Keratinocyte (primary cell): Measurements from ENCODE around the gene MRGPRD. TPM values are rescaled to one million over a fixed set of nuclear protein-coding genes. Genes with fewer than 3 reads are reported as not detected.

Source experiments
- DNase-seq: peaks from one replicate; pipeline ENCODE4 v3.0.0-alpha.2; 2011; ENCODE audit warnings: low read depth, missing footprints, low spot score
- FAIRE-seq: peaks from 2 replicates; lab custom pipeline; 2011; peaks lifted over from hg19 to GRCh38; lab: Jason Lieb, UNC
- H2AFZ ChIP-seq: 2 replicates; pipeline ENCODE4 v1.6.0; 2012; ENCODE audit warnings: low read length, control low read depth, inconsistent platforms; ENCODE audit not compliant: control insufficient read depth
- H3K27ac ChIP-seq: 2 replicates; pipeline ENCODE4 v1.5.1; 2011; ENCODE audit warnings: low read length; ENCODE audit not compliant: control insufficient read depth, insufficient read depth
- H3K27me3 ChIP-seq: 3 replicates; pipeline ENCODE4 v1.6.0; 2011; ENCODE audit warnings: low read length; ENCODE audit not compliant: control insufficient read depth, insufficient read depth; ENCODE audit errors: extremely low read depth
- H3K36me3 ChIP-seq, 2 experiments: 2 replicates in 1 of 2; 3 replicates in 1 of 2; pipeline ENCODE4 v1.5.1; 2011; ENCODE audit warnings: low read length in 2 of 2, mild to moderate bottlenecking in 1 of 2; ENCODE audit not compliant: control insufficient read depth in 2 of 2, insufficient read depth in 2 of 2; ENCODE audit errors: extremely low read depth in 1 of 2
- H3K4me1 ChIP-seq: 3 replicates; pipeline ENCODE4 v1.5.1; 2011; ENCODE audit warnings: low read length; ENCODE audit not compliant: control insufficient read depth, insufficient read depth; ENCODE audit errors: extremely low read depth
- H3K4me2 ChIP-seq: 3 replicates; pipeline ENCODE4 v1.6.0; 2011; ENCODE audit warnings: low read depth, low read length; ENCODE audit not compliant: control insufficient read depth, insufficient read depth; ENCODE audit errors: extremely low read depth
- H3K4me3 ChIP-seq, 3 experiments: fragments of 200-600 bp in 1 of 3; sonication (generic) in 1 of 3; 2 replicates in 2 of 3; 3 replicates in 1 of 3; pipeline ENCODE4 v1.5.1; 2011 to 2016; ENCODE audit warnings: low read length in 3 of 3, mild to moderate bottlenecking in 3 of 3, control low read depth in 2 of 3, inconsistent platforms in 1 of 3, low read depth in 1 of 3, mixed read lengths in 1 of 3, mixed run types in 1 of 3, moderate library complexity in 1 of 3; ENCODE audit not compliant: control insufficient read depth in 2 of 3, insufficient read depth in 2 of 3; ENCODE audit errors: extremely low read depth in 1 of 3
- H3K79me2 ChIP-seq: 2 replicates; pipeline ENCODE4 v1.6.0; 2012; ENCODE audit warnings: low read length; ENCODE audit not compliant: control insufficient read depth, insufficient read depth
- H3K9ac ChIP-seq: 3 replicates; pipeline ENCODE4 v1.6.0; 2011; ENCODE audit warnings: low read length; ENCODE audit not compliant: control insufficient read depth, insufficient read depth; ENCODE audit errors: extremely low read depth
- H3K9me1 ChIP-seq: 3 replicates; pipeline ENCODE4 v1.6.0; 2011; ENCODE audit warnings: low read length; ENCODE audit not compliant: control insufficient read depth, insufficient read depth; ENCODE audit errors: extremely low read depth
- H3K9me3 ChIP-seq: 2 replicates; pipeline ENCODE4 v1.5.1; 2012; ENCODE audit warnings: low read depth, low read length; ENCODE audit not compliant: control insufficient read depth
- H4K20me1 ChIP-seq: 3 replicates; pipeline ENCODE4 v1.6.0; 2011; ENCODE audit warnings: low read length; ENCODE audit not compliant: control insufficient read depth, insufficient read depth; ENCODE audit errors: extremely low read depth
- EZH2 ChIP-seq: IDR thresholded peaks from one replicate; pipeline ENCODE4 v1.6.1; 2012; ENCODE audit warnings: inconsistent platforms, mild to moderate bottlenecking, low read length, moderate library complexity
- dilution Hi-C: fragments of 300-500 bp; cut with MboI; formaldehyde crosslinking; loops from one replicate; pipeline ENCODE4 v1.7.0; 2020; ENCODE audit warnings: low sequenced_read_pairs; ENCODE audit not compliant: extremely low pct_ligation_motif_present
- polyA plus RNA-seq, 5 experiments: library from polyadenylated mRNA; depleted of rRNA in 3 of 5; stranded (reverse) in 3 of 5; stranded (forward) in 1 of 5; unstranded in 1 of 5; fragments of >200 nt; gene quantifications; 1 replicate in 1 of 5; 2 replicates in 3 of 5; 3 replicates in 1 of 5; pipeline versions ENCODE4 v1.2.1 to v1.2.3, GENCODE V29; 2011 to 2012; ENCODE audit warnings: missing spikeins in 2 of 5, low read depth in 1 of 5, low replicate concordance in 1 of 5
- TF ChIP-seq, protein P1 (sequence below), 3 experiments: IDR thresholded peaks in 1 of 3; conservative IDR thresholded peaks in 1 of 3; optimal IDR thresholded peaks in 1 of 3; 2 replicates in 2 of 3; 3 replicates in 1 of 3; pipeline versions ENCODE3 to v1.5.1; 2011; ENCODE audit warnings: low read length in 3 of 3, mild to moderate bottlenecking in 3 of 3, moderate library complexity in 2 of 3, control low read depth in 1 of 3, inconsistent platforms in 1 of 3; ENCODE audit not compliant: insufficient read depth in 2 of 3; ENCODE audit errors: extremely low read depth in 1 of 3

The MRGPRD gene
- polyA plus RNA-seq, 1 donor (not counting 4 experiments of a cell fraction or from before 2014, with no cell fraction given), result not detected

DNA sequence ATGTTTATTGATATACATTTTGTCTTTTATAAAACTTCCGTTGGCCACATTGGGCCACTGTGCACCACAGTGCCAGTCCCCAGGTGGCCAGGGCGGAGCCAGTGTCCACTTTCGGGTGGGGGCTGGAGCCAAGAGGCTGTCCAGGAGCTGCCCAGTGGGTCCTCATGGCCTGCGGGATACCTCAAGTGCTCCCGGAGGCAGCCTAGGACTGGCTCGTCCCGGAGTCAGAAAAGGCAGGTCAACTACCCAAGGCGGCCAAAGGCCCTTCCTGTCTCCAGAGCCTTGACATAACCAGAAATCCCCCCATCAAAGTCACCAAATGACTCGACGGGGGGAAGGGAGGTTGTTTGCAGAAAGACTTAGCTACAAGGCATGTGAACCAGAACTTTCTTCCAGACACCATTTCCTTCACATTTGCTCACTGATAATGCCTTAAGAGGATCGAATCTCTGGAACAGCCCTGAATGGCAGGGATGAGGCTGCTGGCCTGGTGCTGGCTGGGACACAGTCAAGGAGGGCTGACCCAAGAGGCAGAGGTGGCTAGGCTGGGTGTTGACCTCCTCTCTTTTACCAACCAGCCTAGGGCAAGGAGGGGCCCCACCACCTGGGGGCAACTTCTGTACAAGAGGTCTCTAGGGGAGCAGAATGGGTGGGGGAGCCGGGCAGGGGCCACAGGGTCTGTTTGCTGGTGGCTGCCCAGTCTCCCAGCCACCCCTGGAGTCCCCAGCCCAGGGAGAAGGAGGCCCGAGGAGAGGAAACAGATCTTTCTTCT is 23.8 kb upstream of the MRGPRD start:
- DNase-seq, result no peak
- Histone ChIP-seq H3K27me3 (no peaks in the 10 kb centered on the region), H3K4me1 (peaks cover 19% of the 10 kb centered on the region), H3K36me3 (no peaks in the 10 kb centered on the region), H2AFZ (no peak overlapping the region), H3K9me3 (no peaks in the 10 kb centered on the region), H3K9ac (no peak overlapping the region), H3K79me2 (no peaks in the 10 kb centered on the region), H4K20me1 (no peaks in the 10 kb centered on the region), H3K4me2 (no peak overlapping the region), H3K27ac (no peak overlapping the region), H3K4me3 (no peak overlapping the region), H3K9me1 (peaks cover 4% of the 10 kb centered on the region)
- no peak for FAIRE-seq
- TF ChIP-seq, protein P1, sequence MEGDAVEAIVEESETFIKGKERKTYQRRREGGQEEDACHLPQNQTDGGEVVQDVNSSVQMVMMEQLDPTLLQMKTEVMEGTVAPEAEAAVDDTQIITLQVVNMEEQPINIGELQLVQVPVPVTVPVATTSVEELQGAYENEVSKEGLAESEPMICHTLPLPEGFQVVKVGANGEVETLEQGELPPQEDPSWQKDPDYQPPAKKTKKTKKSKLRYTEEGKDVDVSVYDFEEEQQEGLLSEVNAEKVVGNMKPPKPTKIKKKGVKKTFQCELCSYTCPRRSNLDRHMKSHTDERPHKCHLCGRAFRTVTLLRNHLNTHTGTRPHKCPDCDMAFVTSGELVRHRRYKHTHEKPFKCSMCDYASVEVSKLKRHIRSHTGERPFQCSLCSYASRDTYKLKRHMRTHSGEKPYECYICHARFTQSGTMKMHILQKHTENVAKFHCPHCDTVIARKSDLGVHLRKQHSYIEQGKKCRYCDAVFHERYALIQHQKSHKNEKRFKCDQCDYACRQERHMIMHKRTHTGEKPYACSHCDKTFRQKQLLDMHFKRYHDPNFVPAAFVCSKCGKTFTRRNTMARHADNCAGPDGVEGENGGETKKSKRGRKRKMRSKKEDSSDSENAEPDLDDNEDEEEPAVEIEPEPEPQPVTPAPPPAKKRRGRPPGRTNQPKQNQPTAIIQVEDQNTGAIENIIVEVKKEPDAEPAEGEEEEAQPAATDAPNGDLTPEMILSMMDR (optimal IDR thresholded peaks at IDR 0.05 in 1 of 3, IDR thresholded peaks at IDR 0.05 in 1 of 3, conservative IDR thresholded peaks at IDR 0.05 in 1 of 3; ENCODE audit: extremely low read depth in 1 of 3, insufficient read depth in 2 of 3, low read length in 3 of 3), result no peak
- TF ChIP-seq EZH2, result no peak
- dilution Hi-C loops, result no loop called here

DNA sequence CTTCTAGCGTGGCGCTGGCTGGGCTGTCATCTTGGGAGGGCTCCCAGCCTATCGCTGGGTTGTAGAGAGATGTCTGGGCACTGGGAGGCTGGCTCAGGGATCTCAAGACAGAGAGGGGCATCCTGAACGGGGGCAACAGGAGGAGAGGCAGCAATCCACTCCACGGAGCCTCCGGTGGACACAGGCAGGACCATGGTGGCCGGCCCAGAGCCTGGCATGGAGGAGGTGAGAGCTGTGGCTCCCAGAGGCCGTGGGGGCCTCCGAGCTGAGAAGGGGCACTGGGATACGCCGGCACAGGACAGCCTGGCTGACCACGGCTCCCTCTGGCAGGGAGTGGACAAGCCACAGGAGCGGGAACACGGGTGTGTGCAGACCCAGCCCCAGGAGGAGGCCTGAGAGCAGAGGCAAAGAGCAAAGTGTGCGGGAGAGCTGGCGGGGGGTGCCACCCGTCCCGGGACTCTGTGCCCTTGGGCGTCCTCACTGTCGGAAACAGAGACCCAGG is 23.1 kb upstream of the MRGPRD start:
- H4K20me1 ChIP-seq, result no peaks in the 10 kb centered on the region
- no peak for DNase-seq
- H3K27me3 ChIP-seq, result no peaks in the 10 kb centered on the region
- no peaks in the 10 kb centered on the region for H3K36me3 ChIP-seq
- FAIRE-seq, result no peak
- H3K9ac ChIP-seq, result no peak overlapping the region
- H3K4me2 ChIP-seq, result no peak overlapping the region
- H3K9me1 ChIP-seq, result no peaks in the 10 kb centered on the region
- peaks cover 12% of the 10 kb centered on the region for H3K4me1 ChIP-seq
- no peak overlapping the region for H2AFZ ChIP-seq
- no peaks in the 10 kb centered on the region for H3K79me2 ChIP-seq
- H3K4me3 ChIP-seq, result no peak overlapping the region
- no peak for TF ChIP-seq EZH2
- TF ChIP-seq, protein P1 (optimal IDR thresholded peaks at IDR 0.05 in 1 of 3, IDR thresholded peaks at IDR 0.05 in 1 of 3, conservative IDR thresholded peaks at IDR 0.05 in 1 of 3; ENCODE audit: extremely low read depth in 1 of 3, insufficient read depth in 2 of 3, low read length in 3 of 3), result no peak
- dilution Hi-C loops, result no loop called here
- no peak overlapping the region for H3K27ac ChIP-seq
- no peaks in the 10 kb centered on the region for H3K9me3 ChIP-seq
